ENCODE measurements around the gene LHX5.

LHX5 gene

DNA sequence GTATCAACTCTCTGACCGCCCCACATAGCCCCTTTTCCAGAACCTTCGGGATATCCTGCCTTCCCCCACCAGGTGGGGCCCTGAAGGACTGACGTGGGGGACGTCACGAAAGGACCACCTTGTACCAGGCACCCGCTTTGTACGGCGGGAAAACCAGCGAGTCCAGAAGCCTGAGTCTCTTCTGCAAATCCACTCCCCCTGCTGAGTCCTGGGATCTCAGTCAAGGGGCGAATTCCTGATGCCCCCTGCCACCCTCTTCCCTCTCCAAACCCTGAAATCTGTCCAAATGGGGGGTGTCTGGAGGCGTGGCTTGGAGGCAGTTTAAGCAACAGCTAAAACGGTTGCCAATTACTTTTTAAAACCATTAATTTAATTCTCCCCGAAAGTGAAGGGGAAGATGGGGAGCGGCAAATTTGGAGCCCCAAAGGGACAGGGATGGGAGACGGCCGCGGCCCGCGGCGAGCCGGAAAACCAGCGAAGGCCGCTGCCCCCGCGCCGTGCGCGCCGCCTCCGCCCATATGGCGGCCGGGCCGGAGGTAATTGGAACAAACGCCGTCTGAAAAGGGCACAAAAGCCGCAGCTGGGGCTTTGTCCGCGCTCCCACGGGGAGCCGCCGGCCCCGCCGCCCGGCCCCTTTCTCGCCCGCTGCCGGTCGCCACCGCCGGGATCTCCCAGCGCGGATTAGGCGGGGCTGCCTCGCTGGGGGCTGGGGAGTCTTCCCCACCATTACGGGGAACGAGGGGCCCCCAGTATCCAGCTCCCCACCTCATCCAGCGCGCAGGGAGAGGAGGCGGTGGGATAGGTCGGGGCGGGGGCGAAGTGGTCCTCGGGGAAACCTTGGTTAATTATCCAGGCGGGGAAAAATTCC is 6.6 kb downstream of the LHX5 start:
- peak; percentile 81 for DNase-seq

DNA sequence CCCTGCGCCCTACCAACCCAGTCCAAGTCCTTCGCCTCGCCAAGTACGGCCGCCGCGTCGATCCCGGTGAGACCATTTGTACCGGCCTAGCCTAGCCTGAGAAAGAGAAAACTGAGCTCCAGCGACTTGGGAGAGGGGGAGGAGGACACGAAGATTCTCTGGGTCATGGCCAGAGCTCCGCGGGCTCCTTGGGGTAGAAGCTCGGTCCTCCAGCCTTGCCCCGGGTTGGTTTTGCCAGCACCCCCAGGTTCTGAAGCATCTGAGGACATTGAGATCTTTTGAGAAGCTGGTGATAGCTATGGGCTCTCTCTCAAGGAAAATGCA is 7.3 kb downstream of the LHX5 start:
- no peak for DNase-seq

DNA sequence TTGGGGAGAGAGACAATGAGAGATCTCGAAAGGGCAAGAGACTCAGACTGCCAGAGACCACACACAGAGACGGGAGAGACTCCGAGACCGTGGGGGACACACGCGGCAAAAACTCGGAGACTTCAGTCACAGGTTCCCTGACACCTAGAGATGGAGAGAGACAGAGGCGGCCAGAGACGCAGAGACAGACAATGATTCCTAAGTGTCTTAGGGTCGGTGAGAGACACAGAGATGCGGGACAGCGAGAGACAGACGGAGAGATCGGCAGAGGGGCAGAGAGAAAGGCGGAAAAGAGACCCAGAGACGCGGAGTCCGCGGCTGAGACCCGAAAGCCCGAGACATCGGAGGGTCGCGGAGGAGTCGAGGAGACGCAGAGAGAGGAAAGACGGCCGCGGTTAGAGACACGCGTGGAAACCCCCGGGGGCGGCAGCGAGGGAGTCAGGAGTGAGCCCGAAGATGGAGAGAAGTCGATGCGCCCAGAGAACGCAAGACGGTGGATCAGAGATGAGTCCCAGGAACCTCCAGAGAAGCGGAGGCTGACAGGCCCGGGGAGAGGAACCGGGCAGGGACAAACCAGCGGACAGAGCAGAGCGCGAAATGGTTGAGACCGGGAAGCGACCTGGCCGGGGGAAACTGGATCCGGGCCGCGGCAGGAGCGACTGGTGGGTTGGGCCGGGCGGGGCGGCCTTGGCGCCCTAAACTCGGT is 7.8 kb downstream of the LHX5 start:
- peak; percentile 82 for DNase-seq

DNA sequence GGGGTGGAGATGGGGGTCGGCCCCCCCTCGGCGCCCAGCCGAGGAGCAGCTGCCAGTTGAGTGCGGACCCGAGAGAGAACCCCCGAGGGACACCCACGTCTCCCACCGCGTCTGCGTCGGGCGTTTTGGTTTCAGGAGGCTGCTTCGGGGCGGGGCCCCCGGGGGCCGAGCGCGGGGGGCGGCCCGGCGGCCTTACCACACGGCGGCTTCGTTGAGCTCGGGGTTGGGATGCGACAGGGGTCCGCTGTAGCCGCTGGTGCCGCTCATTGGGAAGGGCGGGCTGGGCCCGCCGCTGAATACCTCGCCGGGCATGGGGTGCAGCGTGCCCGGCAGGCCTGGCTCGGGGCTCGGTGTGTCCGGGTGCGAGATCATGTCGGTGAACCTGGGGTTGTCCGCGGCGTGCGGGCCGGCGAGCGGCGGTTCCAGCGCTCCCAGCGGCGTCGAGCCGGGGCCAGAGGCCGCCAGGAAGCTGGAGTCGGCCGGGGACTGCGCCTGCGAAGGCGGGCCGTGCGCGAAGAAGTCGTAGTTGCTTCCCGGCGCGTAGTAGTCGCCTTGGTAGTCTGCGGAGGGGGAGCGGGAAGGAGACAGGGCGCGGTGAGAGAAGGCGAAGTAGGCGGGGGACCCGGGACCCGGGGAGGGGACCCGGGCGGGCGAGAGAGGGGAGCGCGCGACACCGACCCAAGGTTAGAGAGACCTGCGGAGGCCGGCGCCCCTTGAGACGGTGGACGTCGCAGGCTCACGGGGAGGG is 8.5 kb downstream of the LHX5 start:
- peak; percentile 73 for DNase-seq

DNA sequence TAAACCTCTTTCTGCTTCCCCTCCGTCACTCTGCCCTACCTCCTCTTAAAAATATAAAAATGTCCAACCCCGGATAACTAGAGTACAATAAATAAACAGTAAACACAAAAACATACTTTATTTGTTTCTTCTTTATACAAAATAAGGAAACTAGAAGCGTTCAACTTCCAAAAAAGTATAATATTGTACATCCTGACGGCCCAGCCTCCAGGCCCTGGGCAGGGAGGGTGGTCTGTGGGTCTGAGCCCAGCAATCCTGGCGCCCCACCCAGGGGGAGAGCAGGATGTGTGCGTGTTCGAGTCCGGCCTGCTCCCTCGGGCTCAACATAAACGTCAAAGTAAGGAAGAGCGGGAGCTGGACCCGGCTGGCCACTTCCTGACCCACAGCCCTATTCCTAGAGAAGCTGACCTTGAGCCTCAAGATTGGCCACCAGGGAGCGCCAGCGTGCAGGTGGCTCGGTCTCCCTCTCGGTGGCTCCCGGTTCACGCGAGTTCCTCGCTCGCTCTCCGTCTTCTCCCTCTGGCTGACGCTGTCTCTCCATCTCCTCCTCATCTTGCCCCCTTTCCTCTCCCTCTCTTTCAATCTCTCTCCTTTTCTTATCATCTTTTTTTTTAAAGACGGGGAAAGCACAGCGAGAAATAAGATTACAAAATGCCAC is 9.4 kb downstream of the LHX5 start:
- DNase-seq: peak; percentile 95

DNA sequence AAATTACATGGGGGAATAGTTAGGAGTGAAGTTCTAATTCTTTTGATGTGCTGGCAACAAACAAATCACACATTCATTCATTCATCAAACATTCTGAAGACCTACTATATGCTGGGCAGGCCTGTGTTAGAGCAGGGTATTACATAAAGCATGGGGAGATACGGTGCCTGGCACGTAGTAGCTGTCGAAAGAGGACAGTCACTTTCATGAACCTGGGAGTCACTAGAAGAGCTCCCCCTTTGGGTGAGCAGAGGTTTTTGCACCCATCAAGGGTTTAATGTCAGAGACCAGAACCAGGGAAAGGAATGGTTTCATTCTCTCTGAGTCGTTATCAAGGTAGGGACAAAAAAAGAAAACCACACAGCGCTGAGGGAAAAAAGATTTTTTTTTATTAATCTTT is 10.0 kb downstream of the LHX5 start:
- DNase-seq: peak; percentile 68

DNA sequence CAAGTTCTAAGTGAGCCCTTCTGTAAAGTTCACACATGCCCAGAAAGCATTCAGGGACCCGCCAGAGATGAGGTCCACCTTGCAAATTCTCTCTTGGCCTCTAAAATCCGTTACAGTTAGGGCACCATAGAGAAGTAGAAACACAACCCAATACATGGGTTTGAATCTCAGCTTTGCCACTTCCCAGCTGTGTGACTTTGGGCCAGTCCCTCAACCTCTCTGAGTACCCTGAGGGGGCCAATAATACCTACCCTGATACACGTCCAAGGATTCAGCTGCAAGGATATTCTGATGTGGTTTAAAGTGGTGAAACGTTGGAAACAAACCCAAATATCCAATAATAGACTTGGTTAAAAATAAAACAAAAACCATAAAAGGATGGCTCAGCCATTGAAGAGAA is 11.7 kb downstream of the LHX5 start:
- no peak for DNase-seq

DNA sequence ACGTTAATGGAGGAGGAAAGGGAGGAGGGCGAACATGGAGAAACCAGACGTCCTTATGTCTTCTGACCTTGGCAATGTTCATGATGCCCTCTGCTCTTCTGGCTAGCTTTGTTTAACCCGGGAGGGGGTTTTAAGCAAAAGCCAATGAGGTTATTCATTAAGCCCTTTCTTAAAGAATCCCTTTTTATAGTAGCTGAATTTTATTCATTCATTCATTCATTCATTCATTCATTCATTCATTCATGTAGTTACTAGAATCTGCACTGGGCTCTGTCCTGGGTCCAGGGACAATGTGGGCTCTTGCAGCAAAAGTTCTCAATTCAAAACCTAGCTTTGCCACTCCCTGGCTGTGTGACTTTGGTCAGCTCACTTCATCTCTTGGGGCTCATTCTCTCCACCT is 14.0 kb downstream of the LHX5 start:
- DNase-seq: no peak

DNA sequence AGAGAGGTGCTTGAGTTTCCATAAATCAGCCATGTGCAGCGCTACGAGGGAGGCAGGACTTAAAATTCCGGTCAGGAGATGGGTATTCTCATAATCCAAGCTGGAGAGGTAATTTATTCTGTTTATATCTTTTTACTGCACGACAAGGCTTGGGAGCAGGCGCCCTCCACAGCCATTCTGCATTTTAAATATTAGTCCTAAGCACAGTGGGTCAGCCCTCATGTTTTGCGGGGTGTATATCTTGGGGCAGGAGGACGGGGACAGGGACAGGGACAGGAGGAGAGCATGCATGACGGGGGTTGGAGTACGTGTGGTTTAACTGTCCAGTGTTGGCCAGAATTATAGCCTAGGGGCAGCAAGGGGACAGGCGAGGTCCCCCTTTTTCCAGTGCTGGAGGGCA is 14.5 kb downstream of the LHX5 start:
- DNase-seq: no peak

DNA sequence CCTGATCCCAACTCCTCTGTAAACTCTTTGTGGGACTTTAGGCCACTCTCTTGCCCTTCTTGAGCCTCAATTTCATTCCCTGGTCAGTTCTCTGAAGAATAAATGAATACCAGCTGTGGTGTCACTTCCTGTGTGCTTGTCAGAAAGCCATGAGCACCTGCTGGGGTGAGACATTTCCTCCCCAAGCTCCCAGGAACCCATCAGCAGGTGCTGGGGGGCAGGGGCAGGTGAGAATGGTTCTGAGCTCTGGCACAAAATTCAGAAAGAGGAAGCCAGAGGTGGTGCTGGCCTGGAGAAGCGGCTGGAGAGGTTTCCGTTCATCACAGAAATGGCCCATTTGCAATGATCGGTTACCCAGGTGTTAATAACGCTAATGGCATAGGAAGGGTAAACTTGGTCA is 14.9 kb downstream of the LHX5 start:
- DNase-seq: peak; percentile 82

DNA sequence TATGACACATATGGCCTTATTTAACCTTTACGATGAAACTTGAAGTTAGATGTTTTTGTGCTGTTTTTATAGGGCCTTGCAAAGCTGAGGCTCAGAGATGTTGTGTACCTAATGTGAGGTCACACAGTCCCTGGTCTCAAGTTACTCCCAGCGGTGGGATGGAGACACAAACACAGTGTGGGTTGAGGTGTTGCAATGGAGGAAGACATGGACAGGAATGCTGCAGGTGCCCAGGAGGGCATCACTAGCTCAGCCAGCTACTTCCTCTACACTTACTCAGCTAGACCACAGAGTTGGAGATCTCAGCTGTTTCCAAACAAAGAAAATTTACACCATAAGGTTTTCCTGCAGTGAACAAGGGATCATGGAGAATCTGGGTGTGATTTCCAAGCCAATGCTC is 15.5 kb downstream of the LHX5 start:
- peak; percentile 51 for DNase-seq

DNA sequence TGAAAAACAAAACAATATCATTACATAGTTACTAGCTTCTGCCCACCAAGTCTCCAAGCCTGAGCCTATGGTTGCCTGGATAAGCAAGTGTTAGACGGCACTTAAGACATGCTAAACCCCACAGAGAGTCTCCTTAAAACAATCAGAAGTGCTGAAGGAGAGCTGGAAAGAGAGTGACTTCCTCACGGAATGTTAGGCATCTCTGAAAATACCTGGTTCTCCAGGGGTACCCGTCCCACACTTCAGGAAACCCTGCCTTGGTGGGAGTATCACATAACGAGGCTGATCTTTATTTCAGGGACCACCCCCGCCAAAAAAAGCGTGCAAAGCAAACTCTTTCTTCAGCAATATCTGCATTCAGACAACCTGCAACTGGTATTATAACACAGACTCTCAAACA is 18.3 kb downstream of the LHX5 start:
- no peak for DNase-seq

DNA sequence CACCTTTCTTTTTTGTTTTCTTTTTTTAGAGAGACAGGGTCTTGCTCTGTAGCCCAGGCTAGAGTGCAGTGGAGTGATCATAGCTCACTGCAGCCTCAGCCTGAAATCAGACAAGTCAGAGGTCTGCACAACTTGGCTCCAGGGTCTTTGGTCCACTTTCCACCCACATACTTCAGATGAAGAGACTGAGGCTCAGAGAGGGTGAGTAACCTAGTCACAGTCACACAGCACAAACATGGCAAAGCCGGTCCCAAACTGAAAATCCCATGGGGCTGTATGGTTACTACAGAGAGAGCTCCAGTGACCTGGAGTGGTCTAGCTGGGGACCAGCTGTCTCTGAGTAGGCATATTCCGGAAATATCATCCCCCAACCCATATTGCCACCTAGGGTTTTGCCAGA is 19.2 kb downstream of the LHX5 start:
- no peak for DNase-seq

DNA sequence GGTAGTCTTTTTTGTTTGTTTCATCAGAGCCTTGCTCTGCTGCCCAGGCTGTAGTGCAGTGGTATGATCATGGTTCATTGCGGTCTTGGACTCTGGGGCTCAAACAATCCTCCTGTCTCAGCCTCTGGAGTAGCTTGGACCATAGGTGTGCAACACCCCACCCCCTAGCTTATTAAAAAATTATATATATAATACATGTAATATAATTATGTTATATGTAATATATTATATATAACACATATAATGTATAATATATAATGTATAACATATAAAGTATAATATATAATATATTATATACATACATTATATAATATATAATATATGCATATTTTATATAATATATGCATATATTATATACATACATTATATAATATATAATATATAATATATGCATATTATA is 21.8 kb downstream of the LHX5 start:
- no peak for DNase-seq

DNA sequence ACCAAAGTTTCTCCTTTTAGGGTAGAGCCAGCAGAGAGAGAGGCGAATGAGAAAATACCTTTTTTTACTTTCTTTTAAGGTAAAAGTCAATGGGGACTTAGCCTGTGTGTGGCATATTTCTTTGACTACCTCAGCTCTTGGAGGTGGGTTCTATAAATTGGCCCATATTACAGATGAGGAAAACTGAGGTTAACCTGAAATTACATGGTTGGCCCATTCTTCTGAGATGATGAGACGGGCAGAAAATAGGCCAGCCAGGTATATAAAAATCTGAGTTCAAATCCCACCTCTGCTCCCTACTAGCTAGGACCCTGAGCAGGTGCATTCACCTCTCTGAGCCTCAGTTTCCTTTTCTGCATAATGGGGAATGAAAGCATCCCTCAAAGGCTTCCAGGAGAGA is 22.4 kb downstream of the LHX5 start:
- no peak for DNase-seq

DNA sequence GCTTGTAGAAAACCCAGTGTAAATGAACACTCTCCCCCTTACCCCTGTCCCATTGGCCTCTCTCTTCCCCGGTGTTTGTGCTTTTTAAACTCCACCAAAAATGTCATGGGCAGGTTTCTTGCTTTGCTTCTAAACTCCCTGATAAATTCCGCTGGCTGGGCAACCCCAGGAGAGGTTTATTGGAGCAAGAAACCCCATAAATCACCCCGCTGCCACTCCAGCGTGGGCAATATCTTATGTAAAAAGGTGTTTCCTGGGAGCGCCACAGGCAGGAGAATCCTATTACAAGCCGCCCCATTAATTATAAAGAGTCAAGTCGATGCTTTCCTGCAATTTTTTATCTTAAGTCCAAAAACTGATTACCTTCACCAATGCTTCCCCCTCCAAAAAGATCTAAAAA is 22.8 kb downstream of the LHX5 start:
- no peak for DNase-seq

DNA sequence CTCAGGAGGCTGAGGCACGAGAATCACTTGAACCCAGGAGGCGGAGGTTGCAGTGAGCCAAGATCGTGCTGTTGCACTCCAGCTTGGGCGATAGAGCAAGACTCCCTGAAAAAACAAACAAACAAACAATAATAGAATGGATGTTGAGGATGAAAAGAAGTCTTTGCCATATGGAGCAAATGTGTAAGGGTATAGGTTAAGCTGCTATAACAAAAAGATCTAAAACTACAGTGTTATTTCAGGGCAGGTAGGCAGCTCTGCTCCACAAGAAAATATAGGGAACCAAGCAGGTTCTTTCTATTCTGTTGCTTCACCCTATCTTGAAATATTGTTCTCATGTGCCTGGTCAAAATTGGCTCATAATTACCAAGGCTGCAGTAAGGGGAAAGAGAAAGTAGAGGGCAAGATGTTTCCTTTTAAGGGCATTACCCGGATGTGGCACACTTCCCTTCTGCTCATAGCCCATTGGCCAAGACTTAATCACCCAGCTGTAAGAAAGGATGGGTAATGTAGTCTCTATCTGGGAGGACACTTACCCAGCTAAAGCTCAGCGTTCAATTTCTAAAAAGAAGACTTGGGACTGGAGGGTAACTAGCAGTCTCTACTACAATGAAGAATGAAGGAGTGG is 26.0 kb downstream of the LHX5 start:
- DNase-seq: no peak

DNA sequence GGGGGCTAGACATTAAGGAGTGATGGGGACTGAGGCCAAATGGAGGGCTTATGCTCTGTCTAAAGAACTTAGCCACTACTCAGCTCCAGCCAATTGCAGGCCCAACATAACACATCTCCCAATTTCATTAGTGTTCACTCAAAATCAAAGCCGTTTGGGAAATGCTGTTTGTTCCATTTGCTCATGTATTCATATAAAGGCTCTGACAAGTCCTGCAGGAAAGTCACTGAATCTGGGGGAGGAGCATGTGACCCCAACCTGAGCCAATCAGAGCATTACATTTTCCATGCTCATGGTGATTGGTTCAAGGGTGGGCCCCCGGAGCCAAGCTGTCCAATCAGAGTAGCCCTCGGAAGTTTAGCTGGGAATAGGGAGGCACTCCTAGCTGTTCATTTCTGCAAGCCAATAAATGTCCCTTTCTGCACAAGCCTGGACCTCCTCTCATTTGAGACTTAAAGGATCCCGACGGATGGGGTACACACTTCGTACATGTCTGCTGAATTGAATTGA is 28.6 kb downstream of the LHX5 start:
- DNase-seq: no peak

DNA sequence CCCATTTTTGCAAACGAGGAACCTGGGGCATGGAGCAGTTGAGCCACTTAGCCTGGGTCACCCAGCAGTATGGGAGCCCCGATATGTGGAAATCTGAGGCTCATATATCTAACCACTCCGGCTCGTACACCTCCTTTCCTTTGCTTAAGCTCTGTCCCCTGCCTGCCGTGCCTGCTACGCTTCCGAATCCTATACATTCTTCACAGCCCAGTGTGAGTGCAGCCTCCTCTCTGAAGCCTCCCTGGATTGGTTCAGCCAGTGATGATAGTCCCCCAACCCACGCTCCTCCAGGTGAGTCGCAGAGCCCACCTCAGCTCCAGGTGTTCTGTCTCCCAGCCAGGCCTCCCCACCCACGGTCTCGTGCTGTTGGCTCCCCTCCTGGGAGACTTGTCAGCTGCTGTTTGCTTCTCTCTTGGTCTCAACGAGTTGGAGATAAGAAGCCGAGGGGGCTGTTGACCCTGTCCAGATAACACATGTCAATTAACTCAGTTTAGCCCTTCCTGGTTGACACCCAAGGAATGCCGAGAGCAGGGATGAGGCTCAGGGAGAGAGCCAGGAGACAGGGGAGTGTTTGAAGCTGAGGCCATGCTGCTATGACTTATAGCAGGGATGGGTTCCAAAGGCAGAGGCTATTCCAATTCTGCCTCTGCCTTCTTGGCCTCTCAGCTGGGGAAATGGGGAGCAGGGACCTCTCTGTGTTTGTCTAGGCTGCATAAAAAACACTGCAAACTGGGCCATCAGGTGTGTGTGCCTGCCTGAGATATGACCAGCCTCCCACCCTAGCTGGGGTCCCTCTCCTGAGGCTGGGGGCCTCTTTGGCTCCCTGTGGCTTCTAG is 30.5 kb downstream of the LHX5 start:
- no peak for DNase-seq

DNA sequence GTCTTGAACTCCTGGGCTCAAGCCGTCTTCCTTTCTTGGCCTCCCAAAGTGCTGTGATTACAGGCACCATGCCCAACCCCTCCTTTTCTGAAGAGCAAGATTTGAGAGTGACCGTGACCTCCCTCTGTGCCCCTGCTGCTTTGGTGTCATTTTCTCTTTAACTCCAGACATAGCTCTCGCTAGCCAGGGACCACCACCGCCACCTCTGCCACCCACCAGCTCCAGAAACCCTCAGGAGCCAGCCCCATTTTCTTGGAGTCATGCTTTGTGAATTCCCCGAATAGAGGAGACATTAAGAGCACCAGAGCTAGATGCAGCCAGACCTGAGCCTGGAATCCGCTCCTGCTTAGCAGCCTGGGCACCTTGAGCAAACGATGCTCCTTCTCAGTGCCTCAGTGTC is 31.3 kb downstream of the LHX5 start:
- DNase-seq: no peak

DNA sequence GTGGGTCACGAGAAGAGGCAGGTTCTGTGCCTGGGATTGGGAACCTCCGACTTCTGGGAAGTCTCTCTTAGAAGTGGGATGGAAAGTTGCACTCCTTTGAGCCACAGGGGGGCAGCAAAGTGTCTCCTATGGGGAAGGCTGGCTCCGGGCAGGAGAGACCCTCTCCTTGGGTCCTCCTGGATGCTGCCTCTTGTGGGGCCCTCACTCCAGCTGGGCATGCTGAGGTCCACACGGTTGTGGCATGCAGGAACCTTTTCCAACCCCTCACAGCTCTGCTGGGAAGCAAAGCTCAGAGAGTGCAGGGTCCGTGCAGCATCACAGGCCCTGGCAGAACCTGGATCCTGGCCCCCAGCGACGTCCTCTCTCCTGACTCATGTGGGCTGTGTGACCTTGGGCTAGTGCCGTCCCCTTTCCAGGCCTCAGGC is 32.1 kb downstream of the LHX5 start:
- peak; percentile 84 for DNase-seq

DNA sequence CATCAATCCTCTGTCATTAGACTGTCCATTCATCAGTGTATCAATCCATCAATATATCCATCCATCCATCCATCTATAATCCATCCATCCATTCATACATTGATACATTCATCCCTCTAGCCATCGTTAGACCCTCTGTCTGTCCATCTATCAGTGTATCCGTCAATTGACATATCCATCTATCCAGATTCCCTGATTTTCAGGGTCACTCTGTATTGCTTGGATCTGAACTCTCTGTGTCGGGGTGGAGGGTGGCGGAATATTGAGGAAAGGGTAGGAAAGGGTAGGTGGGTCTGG is 32.4 kb downstream of the LHX5 start:
- DNase-seq: no peak
